Activated naive CD4-positive, alpha-beta T cell treated with anti-CD3 and anti-CD28 coated beads, Interleukin-2, amount 10 ng/mL, durations not matched to agents 7 days and 5 days (primary cell): Measurements from ENCODE around the gene CDH23.

Source experiments
- CTCF ChIA-PET: fragments of 350-600 bp; sonication (Branson Sonifier 250); formaldehyde crosslinking; loops from one replicate; lab custom pipeline; 2021; ENCODE audit warnings: antibody characterized with exemption; lab: Charles Lee
- DNase-seq: peaks from one replicate; pipeline ENCODE4 v3.0.0-alpha.2; 2020
- H3K27ac Mint-ChIP-seq: one replicate; pipeline ENCODE4 v1.8.0; 2021; ENCODE audit warnings: mild to moderate bottlenecking, moderate library complexity, mixed read lengths
- H3K27me3 Mint-ChIP-seq: one replicate; pipeline ENCODE4 v1.8.0; 2021; ENCODE audit warnings: mild to moderate bottlenecking, mixed read lengths
- H3K36me3 Mint-ChIP-seq: one replicate; pipeline ENCODE4 v1.8.0; 2021; ENCODE audit warnings: mixed read lengths
- H3K4me1 Mint-ChIP-seq: one replicate; pipeline ENCODE4 v1.8.0; 2021; ENCODE audit warnings: mixed read lengths
- H3K4me3 Mint-ChIP-seq: one replicate; pipeline ENCODE4 v1.8.0; 2021; ENCODE audit warnings: mild to moderate bottlenecking, moderate library complexity, mixed read lengths
- H3K9me3 Mint-ChIP-seq: one replicate; pipeline ENCODE4 v1.8.0; 2021; ENCODE audit warnings: mixed read lengths

Gene CDH23

GRCh38 chr10:71698737-71699136 is 302.0 kb downstream of the CDH23 start:
- Mint-ChIP-seq H3K27me3 (peaks cover 42% of the 10 kb centered on the region), H3K9me3 (no peaks in the 10 kb centered on the region), H3K4me3 (no peak overlapping the region), H3K36me3 (no peaks in the 10 kb centered on the region), H3K27ac (peak overlapping the region; percentile 9), H3K4me1 (peaks cover 52% of the 10 kb centered on the region)
- DNase-seq: no peak
- CTCF ChIA-PET: interaction anchor here (1.0 to 8.6 kb wide), 8 partner anchors 11 to 385 kb away, joined by 3 to 126 read pairs (median 7); partner anchors contain the start of gene VSIR

GRCh38 chr10:71700731-71701368 is 304.1 kb downstream of the CDH23 start:
- Mint-ChIP-seq H3K36me3 (no peaks in the 10 kb centered on the region), H3K27ac (no peak overlapping the region), H3K9me3 (no peaks in the 10 kb centered on the region), H3K27me3 (peaks cover 44% of the 10 kb centered on the region), H3K4me1 (peaks cover 34% of the 10 kb centered on the region), H3K4me3 (no peak overlapping the region)
- CTCF ChIA-PET: interaction anchor here (1.0 to 8.6 kb wide), 2 partner anchors 9 to 11 kb away, joined by 4 to 126 read pairs; no protein-coding TSS in a partner anchor
- DNase-seq: no peak

GRCh38 chr10:71701496-71702132 is 304.9 kb downstream of the CDH23 start:
- CTCF ChIA-PET: interaction anchor here (1.0 kb wide), 1 partner anchor 11 kb away, joined by 4 read pairs; no protein-coding TSS in a partner anchor
- peaks cover 29% of the 10 kb centered on the region for H3K4me1 Mint-ChIP-seq
- H3K4me3 Mint-ChIP-seq: no peak overlapping the region
- no peak for DNase-seq
- H3K36me3 Mint-ChIP-seq: no peaks in the 10 kb centered on the region
- peaks cover 44% of the 10 kb centered on the region for H3K27me3 Mint-ChIP-seq
- H3K27ac Mint-ChIP-seq: no peak overlapping the region
- H3K9me3 Mint-ChIP-seq: no peaks in the 10 kb centered on the region

GRCh38 chr10:71703577-71703976 is 306.9 kb downstream of the CDH23 start:
- Mint-ChIP-seq H3K27ac (no peak overlapping the region), H3K9me3 (no peaks in the 10 kb centered on the region), H3K36me3 (no peaks in the 10 kb centered on the region), H3K4me1 (peaks cover 23% of the 10 kb centered on the region), H3K4me3 (no peak overlapping the region), H3K27me3 (peaks cover 42% of the 10 kb centered on the region)
- no peak for DNase-seq
- CTCF ChIA-PET: interaction anchor here (0.9 to 6.7 kb wide), 2 partner anchors 37 to 109 kb away, joined by 3 to 45 read pairs; no protein-coding TSS in a partner anchor

GRCh38 chr10:71704816-71705215 is 308.1 kb downstream of the CDH23 start:
- no peaks in the 10 kb centered on the region for H3K9me3 Mint-ChIP-seq
- H3K36me3 Mint-ChIP-seq: no peaks in the 10 kb centered on the region
- CTCF ChIA-PET: interaction anchor here (6.7 to 9.0 kb wide), 2 partner anchors 8 to 108 kb away, joined by 45 to 126 read pairs; no protein-coding TSS in a partner anchor
- peaks cover 22% of the 10 kb centered on the region for H3K4me1 Mint-ChIP-seq
- no peak overlapping the region for H3K27ac Mint-ChIP-seq
- H3K27me3 Mint-ChIP-seq: peaks cover 34% of the 10 kb centered on the region
- no peak for DNase-seq
- no peak overlapping the region for H3K4me3 Mint-ChIP-seq

GRCh38 chr10:71705582-71705981 is 308.9 kb downstream of the CDH23 start:
- H3K27me3 Mint-ChIP-seq: peaks cover 28% of the 10 kb centered on the region
- no peak for DNase-seq
- H3K4me1 Mint-ChIP-seq: peaks cover 23% of the 10 kb centered on the region
- no peaks in the 10 kb centered on the region for H3K9me3 Mint-ChIP-seq
- H3K27ac Mint-ChIP-seq: no peak overlapping the region
- H3K36me3 Mint-ChIP-seq: no peaks in the 10 kb centered on the region
- no peak overlapping the region for H3K4me3 Mint-ChIP-seq
- CTCF ChIA-PET: interaction anchor here (1.0 to 9.0 kb wide), 8 partner anchors 9 to 107 kb away, joined by 3 to 126 read pairs (median 28); partner anchors contain the start of genes C10orf105 and VSIR

GRCh38 chr10:71706216-71707121 is 309.7 kb downstream of the CDH23 start:
- H3K27ac Mint-ChIP-seq: no peak overlapping the region
- DNase-seq: no peak
- H3K4me1 Mint-ChIP-seq: peaks cover 27% of the 10 kb centered on the region
- CTCF ChIA-PET: interaction anchor here (0.8 to 9.0 kb wide), 13 partner anchors 10 to 402 kb away, joined by 3 to 126 read pairs (median 15); partner anchors contain the start of genes C10orf105 and VSIR
- H3K27me3 Mint-ChIP-seq: peaks cover 21% of the 10 kb centered on the region
- no peak overlapping the region for H3K4me3 Mint-ChIP-seq
- no peaks in the 10 kb centered on the region for H3K9me3 Mint-ChIP-seq
- no peaks in the 10 kb centered on the region for H3K36me3 Mint-ChIP-seq

GRCh38 chr10:71707240-71707789 is 310.6 kb downstream of the CDH23 start:
- no peak for DNase-seq
- Mint-ChIP-seq H3K36me3 (no peaks in the 10 kb centered on the region), H3K27ac (no peak overlapping the region), H3K9me3 (no peaks in the 10 kb centered on the region), H3K4me3 (no peak overlapping the region), H3K27me3 (peaks cover 12% of the 10 kb centered on the region), H3K4me1 (peaks cover 36% of the 10 kb centered on the region)
- CTCF ChIA-PET: interaction anchor here (0.8 to 9.0 kb wide), 17 partner anchors 10 to 403 kb away, joined by 3 to 126 read pairs (median 12); partner anchors contain the start of genes C10orf105 and VSIR

GRCh38 chr10:71708301-71708703 is 311.6 kb downstream of the CDH23 start:
- no peaks in the 10 kb centered on the region for H3K9me3 Mint-ChIP-seq
- H3K4me1 Mint-ChIP-seq: peaks cover 46% of the 10 kb centered on the region
- no peak overlapping the region for H3K4me3 Mint-ChIP-seq
- no peaks in the 10 kb centered on the region for H3K36me3 Mint-ChIP-seq
- peaks cover 7% of the 10 kb centered on the region for H3K27me3 Mint-ChIP-seq
- peak overlapping the region; percentile 67 for H3K27ac Mint-ChIP-seq
- DNase-seq: peak; percentile 78
- CTCF ChIA-PET: interaction anchor here (0.5 to 9.0 kb wide), 35 partner anchors 9 to 393 kb away, joined by 3 to 126 read pairs (median 4); partner anchors contain the start of genes C10orf105, CDH23, SLC29A3 and VSIR

GRCh38 chr10:71708897-71709882 is 312.5 kb downstream of the CDH23 start:
- Mint-ChIP-seq H3K9me3 (no peaks in the 10 kb centered on the region), H3K27me3 (no peaks in the 10 kb centered on the region), H3K4me1 (peaks cover 55% of the 10 kb centered on the region), H3K27ac (peak overlapping the region; percentile 4), H3K4me3 (no peak overlapping the region), H3K36me3 (no peaks in the 10 kb centered on the region)
- CTCF ChIA-PET: interaction anchor here (0.7 to 9.0 kb wide), 30 partner anchors 9 to 394 kb away, joined by 3 to 126 read pairs (median 4); partner anchors contain the start of genes C10orf105, CDH23, SLC29A3 and VSIR
- no peak for DNase-seq

- CTCF ChIA-PET: interaction anchor here (1.4 to 9.0 kb wide), 2 partner anchors 14 to 16 kb away, joined by 8 to 126 read pairs; no protein-coding TSS in a partner anchor
- Mint-ChIP-seq H3K4me1 (peaks cover 66% of the 10 kb centered on the region), H3K27ac (peak overlapping the region; percentile 70)
Measured at GRCh38 chr10:71710519-71710918, 313.8 kb downstream of the CDH23 start.

GRCh38 chr10:71711052-71711623 is 314.4 kb downstream of the CDH23 start:
- H3K27ac Mint-ChIP-seq: peak overlapping the region; percentile 94
- H3K4me3 Mint-ChIP-seq: no peak overlapping the region
- no peaks in the 10 kb centered on the region for H3K9me3 Mint-ChIP-seq
- peaks cover 72% of the 10 kb centered on the region for H3K4me1 Mint-ChIP-seq
- peaks cover 3% of the 10 kb centered on the region for H3K36me3 Mint-ChIP-seq
- no peak for DNase-seq
- no peaks in the 10 kb centered on the region for H3K27me3 Mint-ChIP-seq
- CTCF ChIA-PET: interaction anchor here (1.1 to 9.0 kb wide), 5 partner anchors 15 to 100 kb away, joined by 3 to 126 read pairs (median 8); partner anchors contain the start of gene VSIR

More at GRCh38 chr10:71710519-71710918, 313.8 kb downstream of the CDH23 start:
- DNase-seq: no peak
- no peak overlapping the region for H3K4me3 Mint-ChIP-seq
- H3K9me3 Mint-ChIP-seq: no peaks in the 10 kb centered on the region
- H3K27me3 Mint-ChIP-seq: no peaks in the 10 kb centered on the region
- peaks cover 2% of the 10 kb centered on the region for H3K36me3 Mint-ChIP-seq
